HG03575 (cell line): ENCODE measurements around the gene SNX32.

ENCODE experiments used
- ATAC-seq: cut with Tn5 transposase; IDR thresholded peaks from one replicate; pipeline ENCODE4 v1.9.1; 2021; ENCODE audit not compliant: unreplicated experiment, insufficient number of reproducible peaks, low FRiP score; ENCODE audit errors: extremely low read depth

The SNX32 gene

DNA sequence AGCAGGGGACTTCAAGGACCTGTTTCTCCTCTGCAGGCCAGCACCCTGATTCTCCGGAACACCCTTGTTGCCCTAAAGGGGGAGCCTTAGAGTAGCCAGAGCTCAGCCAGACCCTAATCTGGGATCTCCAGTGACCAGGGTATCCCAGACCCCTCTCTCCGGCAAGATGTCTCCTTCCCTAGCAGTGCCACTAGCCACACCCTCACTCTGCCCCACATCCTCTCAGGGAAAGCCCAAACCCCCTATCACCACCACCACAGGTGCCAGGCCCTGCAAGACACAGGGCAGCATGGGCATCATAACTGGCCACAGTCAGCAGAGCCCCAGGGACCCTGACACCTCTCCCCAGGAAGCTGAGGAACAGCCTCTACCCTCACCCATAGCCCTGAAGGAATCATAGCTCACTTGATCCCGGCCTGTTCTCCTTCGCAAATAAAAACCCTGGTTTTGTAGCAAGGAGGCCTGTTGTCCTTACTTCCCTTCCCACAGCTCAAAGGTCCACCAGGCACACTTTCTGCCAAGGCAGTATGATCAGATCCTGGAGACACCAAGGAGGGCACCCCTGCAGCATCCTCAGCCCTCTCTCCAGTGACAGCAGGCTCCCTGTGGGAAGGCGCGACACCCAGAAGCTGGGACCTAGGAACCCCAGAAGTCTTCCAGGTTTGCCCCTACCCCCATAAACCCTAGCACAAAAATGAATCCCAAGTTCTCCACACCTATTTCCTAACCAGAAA lies 19.6 kb downstream of the SNX32 start:
- ATAC-seq = no peak

DNA sequence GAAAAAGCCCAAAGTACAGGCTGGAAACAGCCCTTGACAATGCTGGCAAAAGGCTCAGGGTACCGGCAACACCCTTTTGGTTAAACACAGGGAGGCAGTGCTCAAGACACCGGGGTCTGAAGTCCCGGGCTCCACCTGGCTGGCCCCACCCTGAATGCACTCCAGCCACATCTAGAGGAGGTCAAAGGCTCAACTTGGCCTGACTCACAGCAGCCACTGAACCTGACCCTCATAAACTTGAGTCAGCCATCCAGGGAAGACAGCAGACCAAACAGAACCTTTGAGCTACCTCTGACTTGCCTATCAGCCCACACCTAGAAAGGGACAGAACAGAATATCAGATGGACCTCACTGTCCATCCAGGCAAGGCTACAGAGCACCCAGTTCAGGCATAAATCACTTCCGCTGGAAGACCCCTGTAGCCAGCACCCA lies 20.4 kb downstream of the SNX32 start:
- ATAC-seq = no peak

DNA sequence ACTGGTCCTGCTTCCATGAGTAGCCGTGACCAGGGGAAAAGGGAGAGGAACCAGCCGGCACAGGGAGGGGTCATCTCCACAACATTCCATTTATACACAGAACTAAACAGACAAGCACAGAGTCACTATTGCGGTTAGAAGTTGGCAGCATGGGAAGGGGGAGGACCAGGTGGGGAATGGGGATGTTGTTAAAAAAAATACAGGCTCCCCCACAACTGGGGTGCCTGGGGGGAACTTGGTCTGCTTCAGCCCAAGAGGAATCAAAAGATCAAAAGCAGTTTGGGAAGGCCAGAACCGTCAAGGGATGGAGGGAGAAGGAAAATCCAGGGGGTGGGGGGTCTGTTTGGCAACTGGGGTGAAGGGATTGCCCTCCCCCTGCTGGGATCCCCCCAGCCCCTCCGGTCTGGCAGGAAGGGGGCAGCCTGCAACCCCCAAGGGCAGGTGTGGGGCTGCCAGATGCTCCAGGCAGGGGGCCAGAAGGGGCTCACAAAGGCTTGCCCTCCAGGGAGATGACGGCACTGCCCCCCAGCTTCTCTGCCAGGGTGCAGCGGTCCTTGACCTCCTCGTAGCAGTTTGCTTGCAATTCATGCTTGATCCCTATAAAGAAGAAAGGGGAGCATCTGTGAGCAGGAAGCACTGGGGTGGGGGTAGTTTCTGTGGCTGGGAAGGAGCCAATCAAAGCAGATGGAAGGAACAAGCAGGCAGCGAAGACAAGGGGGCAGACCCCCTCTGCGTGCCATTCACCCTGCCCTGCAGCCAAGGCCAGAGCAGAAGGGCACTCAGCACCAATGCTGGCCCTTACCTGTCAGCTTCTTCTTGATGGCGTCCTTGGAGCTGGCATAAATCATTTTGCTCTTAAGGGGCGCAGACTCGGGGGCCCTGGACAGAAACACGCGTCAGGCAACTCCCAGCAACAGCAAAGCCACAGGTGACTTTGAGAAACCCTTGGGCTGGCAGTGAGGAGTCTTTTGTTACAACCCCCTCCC lies 21.4 kb downstream of the SNX32 start:
- no peak for ATAC-seq

DNA sequence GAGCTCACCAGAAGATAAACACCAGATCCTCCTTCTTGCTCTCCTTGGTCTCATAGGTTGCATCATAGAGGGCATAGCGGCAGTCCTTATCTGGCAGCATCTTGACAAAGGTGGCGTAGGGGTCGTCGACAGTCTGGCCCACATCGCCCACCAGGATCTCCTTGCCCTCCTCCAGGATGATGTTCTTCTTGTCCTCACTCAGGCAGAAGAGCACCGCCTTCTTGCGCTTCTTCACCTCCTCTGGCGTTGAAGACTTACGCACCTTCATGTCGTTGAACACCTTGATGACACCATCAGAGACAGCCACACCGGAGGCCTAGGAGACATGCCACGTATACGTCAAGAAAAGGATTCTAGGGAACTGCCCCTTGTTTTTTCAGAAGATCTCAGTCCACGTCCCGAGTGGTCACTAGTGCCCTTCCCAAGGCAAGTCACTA lies 22.2 kb downstream of the SNX32 start:
- ATAC-seq = no peak

DNA sequence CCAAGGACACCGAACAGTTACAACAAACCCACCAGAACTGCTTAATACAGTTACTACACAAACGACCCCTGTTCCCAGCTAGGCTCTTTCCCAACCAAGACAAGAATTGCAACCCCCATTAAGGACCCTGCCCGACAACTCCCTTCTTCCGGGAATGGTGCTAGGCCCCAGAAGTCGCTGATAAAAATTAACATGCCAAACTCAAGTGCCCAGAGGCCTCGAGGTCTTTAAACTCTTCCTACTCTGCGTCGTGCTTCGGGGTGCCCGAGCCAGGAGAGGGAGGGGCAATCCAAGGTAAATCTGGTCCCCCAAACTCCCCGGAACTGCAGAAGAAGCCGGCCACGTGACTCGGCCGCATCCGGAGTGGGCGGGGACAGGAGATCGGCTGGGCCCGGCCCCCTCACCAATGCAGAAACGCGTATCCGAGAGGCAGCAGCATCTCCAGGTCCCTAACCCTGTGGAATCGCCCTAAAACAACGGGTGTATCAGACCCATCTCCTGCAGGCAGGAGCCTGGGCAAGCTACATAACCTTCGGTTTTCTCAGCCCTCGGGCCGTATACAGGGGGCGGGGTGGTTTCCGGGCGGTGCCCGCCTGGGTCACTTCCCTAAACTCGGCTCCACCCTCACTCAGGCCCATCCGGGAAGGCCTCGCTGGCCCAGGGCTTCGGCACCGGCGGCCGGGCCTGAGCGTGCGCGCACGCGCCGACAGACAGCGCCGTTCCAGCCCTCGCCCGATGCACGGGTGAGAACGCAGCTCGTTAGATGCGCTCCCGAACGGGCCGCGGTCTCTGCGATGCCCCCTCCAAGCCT lies 23.1 kb downstream of the SNX32 start:
- no peak for ATAC-seq

DNA sequence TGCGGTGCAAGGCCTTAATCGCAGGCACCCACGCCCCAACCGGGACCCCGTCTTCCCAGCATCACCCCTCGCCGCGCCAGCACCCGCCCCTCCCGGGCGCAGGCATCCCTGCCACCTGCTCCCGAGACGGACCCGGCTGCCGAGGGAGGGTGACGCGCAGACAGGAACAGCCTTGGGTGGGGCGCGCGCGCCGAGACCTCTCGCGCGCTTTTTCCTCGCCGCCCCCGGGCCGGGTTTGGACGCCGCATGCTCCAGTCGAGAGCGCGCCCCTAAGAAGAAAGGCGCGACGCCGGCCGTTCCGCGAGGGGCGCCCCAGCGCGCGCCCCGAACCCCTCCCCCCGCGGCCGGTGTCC lies 23.7 kb downstream of the SNX32 start:
- ATAC-seq = no peak

DNA sequence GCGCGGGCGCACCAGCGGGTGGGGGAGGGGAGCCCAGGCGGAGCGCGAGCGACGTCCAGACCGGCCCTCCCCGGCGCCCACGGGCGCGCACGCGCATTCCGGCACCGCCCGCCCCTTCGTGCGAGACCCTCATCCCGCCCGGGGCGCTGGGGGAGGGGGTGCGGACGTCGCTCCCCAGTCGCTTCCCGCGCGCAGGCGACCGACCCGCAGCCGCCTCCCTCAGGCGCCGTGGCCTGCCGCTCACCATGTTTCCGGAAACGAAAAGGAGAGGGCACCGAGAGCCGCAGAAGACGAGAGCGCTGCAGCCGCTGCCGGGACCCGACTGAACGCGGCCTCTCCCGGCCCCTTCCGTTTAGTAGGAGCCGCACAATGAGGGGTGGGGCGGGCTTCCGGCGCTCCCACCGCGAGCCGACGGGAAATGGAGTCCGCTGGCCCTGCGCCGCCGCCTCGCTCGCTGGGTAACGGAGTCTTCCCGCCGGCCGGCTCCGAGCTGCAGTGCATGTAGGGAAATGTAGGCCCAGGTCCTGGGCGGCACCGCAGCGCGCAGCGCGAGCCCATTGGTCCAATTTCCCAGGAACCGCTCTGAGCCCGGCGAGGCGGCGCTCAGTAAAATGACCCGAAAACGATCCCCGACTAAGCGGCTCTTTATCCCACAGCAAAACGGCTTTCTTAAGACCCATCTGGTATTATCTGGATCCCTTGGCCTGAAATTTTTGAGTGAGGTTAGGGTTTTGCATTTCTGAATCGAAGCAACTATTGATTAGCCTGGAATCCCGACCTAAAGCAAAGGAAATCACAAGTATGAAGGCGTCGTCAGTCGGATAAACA lies 24.3 kb downstream of the SNX32 start, which contains the start of gene CFL1:
Gene CFL1, minus strand, starts transcription at position 328 of the 828 bp plus-strand sequence. Its CDS starts 81 bp downstream, at position 247.
- ATAC-seq = no peak

DNA sequence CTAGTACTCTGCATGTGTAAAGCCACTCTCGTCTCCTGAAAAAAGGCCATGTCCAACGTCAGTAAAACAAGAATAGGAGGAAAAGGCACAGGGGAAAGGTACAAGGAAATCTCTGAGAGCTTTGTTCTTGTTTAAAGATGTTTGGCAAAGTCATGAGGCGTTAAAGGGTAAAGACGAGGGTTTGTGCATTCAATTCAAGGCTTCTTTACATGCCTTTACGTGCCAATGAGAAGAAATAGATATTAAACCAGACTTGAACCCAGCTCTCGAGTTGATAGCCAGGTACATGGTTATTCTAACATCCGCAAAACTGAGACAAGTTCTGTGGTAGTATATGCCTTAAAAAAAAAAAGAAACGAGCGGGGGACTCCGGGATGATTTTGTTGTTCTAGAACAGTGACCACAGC lies 24.9 kb downstream of the SNX32 start:
- no peak for ATAC-seq

DNA sequence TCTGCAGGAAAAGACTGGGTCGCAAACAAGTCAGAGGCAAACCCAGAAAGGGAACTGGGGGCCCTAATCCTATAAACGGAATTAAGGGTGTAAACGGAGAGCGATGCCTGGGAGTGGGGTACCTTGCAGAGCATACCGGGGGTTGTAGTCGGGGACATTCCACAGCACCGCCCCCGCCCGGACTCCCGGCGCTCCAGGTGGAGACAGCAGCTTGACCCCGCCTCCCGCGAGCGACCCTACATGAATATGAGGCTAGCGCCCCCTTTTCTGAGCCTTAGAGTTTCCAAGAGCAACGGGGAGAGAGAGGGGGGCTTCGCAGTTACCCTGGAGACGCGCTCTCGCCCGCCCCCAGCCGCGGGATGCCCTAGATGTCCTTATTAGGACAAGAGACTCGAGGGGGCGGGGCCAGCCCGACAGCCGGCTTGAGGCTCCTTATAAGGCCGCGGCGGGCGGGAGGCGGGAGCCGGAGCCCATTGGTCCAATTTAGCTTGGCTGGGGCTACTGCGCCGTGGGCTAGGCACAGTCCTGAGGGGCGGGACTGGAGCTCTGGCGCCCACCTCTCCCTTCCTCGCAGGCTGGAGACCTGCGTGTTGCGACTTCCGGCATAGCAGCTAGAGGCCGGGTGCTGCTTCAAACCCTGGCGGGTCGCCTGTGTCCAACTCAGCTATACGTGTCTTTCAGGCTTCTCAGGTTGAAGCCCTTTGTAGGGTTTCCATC lies 25.5 kb downstream of the SNX32 start:
- peak; percentile 35 for ATAC-seq

DNA sequence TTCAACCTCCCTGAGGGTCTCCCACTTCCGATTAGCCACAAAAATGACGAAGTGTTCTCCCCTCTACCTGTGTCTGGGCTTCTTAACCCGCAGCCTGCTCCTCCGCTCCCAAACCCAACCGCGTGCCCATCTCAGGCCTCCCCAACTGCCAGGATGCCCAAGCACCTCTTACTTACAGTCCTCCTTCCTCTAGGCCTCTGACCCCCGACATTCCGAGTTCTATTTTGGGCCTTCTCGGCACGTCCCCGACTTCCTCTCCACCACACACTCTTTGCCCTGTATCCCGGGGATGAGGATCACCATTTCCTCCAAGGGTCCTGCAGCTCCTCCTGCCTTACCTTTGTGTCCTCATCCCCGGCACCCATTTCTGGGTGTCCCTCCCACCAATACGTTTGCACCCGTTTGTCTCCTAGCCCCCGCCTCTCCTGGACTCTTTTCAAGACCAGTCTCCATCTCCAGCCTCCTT lies 26.1 kb downstream of the SNX32 start:
- ATAC-seq = no peak

DNA sequence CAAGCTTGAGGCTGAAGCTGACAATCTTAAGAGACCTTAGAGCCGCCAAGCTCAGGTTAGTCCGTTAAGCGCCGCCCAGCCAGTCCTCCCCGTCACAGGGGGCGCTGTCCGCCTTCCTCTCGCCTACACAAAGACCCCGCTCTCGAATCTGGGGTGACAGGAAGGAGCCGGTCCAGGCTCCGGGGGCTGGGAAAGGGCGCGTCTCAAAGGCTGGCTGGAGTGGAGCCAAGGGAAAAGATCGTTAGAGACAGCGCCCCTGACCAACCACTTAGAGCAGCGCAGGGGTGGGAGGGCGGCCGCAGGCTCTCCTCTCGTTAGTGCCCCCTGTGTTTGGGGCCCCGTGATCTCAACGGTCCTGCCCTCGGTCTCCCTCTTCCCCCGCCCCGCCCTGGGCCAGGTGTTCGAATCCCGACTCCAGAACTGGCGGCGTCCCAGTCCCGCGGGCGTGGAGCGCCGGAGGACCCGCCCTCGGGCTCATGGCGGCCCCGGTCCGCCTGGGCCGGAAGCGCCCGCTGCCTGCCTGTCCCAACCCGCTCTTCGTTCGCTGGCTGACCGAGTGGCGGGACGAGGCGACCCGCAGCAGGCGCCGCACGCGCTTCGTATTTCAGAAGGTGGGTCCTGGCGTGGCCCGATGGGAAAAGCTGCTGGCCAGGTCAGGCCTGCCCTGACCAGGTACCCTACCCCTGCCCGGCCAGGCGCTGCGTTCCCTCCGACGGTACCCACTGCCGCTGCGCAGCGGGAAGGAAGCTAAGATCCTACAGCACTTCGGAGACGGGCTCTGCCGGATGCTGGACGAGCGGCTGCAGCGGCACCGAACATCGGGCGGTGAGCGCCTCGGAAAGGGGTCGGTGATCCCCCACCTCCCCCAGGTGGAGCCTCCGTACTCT lies 26.8 kb downstream of the SNX32 start, which contains the start of gene MUS81:
Gene MUS81, plus strand, starts transcription at position 156 of the 887 bp plus-strand sequence. Its CDS starts 321 bp downstream, at position 477.
- no peak for ATAC-seq

DNA sequence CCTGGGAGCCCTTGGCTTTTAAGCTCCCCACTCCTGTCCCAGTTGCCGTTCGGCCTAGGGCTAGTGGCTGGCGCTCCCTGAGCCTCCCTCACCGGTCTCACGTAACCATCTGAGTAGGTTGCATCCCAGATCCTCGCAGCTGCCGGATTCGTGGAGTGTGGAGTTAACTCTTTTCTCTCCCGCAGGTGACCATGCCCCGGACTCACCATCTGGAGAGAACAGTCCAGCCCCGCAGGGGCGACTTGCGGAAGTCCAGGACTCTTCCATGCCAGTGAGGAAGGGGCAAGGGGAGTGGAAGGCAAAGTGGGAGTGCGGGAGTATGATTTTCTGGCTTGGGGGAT lies 27.4 kb downstream of the SNX32 start:
- ATAC-seq = no peak

DNA sequence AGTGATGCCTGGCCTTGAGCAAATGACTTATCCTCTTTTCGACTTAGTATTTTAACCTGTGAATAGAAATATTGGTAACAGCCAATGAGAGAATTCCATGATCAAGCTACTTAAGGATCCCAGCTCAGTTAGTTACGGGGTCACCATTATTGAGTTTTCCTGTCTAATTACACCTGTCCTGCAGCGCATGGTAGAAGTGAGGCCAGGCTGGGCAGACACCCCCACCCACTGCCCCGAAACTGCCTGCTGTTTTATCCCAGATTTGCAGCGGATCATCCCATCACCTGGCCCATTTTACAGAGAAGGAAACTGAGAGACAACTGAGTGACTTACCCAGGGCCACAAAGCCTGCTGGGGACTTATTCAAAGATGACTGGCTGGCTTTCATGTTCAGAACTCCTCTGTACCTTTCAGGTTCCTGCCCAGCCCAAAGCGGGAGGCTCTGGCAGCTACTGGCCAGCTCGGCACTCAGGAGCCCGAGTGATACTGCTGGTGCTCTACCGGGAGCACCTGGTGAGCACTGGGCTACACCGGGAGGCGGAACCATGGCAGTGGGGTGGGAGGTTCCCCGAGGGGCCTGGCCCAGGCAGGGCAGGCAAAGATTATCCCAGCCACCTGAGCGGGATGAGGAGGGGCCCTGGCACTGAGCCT lies 27.9 kb downstream of the SNX32 start:
- ATAC-seq = no peak

DNA sequence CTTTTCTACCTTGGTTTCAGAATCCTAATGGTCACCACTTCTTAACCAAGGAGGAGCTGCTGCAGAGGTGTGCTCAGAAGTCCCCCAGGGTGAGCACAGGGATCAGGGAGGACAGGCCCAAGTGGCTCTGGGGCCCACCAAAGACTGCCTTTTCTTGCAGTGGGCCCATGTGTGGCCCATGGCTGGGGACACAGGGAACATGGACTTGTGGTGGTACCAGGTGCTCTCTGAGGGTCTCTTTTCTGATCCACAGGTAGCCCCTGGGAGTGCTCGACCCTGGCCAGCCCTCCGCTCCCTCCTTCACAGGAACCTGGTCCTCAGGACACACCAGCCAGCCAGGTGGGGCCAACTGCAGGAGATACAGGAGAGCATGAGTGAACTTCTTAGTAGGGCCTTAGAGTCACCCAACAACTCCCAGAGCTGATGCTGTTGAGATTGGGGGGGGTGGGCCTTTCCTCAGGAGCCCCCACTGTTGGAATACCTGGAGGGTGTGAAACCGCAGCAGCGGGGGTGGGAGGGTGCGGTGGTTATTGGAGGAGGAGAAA lies 28.5 kb downstream of the SNX32 start:
- ATAC-seq = no peak

DNA sequence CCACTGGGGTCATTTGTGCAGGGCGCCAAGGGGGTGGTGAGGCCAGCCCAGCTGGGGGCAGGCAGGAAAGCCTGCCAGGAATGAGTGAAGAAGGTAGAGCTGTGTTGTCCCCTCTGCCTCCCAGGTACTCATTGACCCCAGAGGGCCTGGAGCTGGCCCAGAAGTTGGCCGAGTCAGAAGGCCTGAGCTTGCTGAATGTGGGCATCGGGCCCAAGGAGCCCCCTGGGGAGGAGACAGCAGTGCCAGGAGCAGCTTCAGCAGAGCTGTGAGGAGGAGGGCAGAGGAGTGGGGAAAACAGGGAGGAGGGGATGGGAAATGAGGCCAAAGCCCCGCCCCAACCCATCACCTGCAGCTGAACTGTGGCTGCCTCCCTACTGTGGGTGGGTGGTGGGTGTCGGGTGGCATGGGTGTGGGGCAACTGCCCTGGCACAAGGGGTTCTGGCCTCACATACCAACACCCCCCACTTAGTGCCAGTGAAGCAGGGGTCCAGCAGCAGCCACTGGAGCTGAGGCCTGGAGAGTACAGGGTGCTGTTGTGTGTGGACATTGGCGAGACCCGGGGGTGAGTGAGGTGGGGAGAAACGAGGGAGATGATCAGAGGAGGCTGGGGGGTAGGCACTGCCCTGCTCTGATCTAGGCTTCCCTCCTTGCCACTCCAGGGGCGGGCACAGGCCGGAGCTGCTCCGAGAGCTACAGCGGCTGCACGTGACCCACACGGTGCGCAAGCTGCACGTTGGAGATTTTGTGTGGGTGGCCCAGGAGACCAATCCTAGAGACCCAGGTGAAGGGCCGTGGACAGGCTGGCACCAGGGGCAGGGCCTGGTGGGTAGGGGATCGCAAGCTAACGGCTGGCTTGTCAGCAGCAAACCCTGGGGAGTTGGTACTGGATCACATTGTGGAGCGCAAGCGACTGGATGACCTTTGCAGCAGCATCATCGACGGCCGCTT lies 29.5 kb downstream of the SNX32 start:
- ATAC-seq = no peak
